ENCODE results near the gene KCNH4. TPM values are rescaled to one million over a fixed set of nuclear protein-coding genes. Genes with fewer than 3 reads are reported as not detected.

The KCNH4 gene
- total and polyA plus RNA-seq, 9 of the 15 experiments (the other 6 are each of a cell fraction or from before 2014, with no cell fraction given), result 0.10 to 1.8 (median 0.50) TPM

- no peak for DNase-seq (ENCODE audit: extremely low read depth in 1 of 4, low spot score in 3 of 4)
- peaks cover 8 to 9% of the 10 kb centered on the region in 2 experiments; a peak in 3 of 5 replicates for H3K4me1 ChIP-seq (replicated peaks in 1 of 2; ENCODE audit: control insufficient read depth in 2 of 2, insufficient read depth in 2 of 2, low read length in 2 of 2)
- TF ChIP-seq NFIC (IDR thresholded peaks at IDR 0.05) (peak; percentile 44), TFAP4 (CRISPR knock-in tag; IDR thresholded peaks at IDR 0.05; ENCODE audit: borderline replicate concordance) (no peak)
- WGBS (ENCODE audit: insufficient coverage, low coverage, missing lambda C conversion rate), result 55% methylated on average over 4 of the region's 4 CpGs
- intact Hi-C loops (cut with micrococcal nuclease) (no loop called here), in situ Hi-C loops (cut with MboI) (no loop called here)
- no TSS peak for BruUV-seq (replicated peaks)
- H3K27me3 ChIP-seq (ENCODE audit: control insufficient read depth in 2 of 2, insufficient read depth in 2 of 2, low read length in 2 of 2), result no peaks in the 10 kb centered on the region
- FAIRE-seq, result no peak
- ChIA-PET POLR2A (interaction anchor here (0.8 to 1.0 kb wide), 2 partner anchors 9 to 12 kb away, joined by 3 to 6 read pairs; partner anchors contain the start of gene KAT2A), CTCF (ENCODE audit: low intra/inter-chr PET ratio) (no interaction called here)
- H3K27ac ChIP-seq (ENCODE audit: extremely low read depth, low read depth, low read length), result no peak overlapping the region; the same call in 2 of the 3 replicates
- H3K36me3 ChIP-seq (ENCODE audit: control insufficient read depth, insufficient read depth, low read length), result peaks cover 91% of the 10 kb centered on the region
- H3K9me1 ChIP-seq (ENCODE audit: control insufficient read depth, insufficient read depth, low read length), result peaks cover 9% of the 10 kb centered on the region
- H3K4me3 ChIP-seq, result no peak overlapping the region
- peak overlapping the region in 1 of 2 experiments; percentile 38; a peak in 1 of 4 replicates for H3K9ac ChIP-seq (ENCODE audit: insufficient read depth in 1 of 2, low read depth in 2 of 2, low read length in 2 of 2)
- no peak for ATAC-seq
- H3K9me3 ChIP-seq (replicated peaks; ENCODE audit: control insufficient read depth, insufficient read depth, low read depth, low read length), result no peaks in the 10 kb centered on the region
- H3K4me2 ChIP-seq (ENCODE audit: insufficient read depth, low read length), result no peak overlapping the region
- no peak overlapping the region for H2AFZ ChIP-seq (ENCODE audit: low read depth, low read length)
- peaks cover 3% of the 10 kb centered on the region; the same call in 1 of the 2 replicates for H4K20me1 ChIP-seq (replicated peaks; ENCODE audit: control insufficient read depth, insufficient read depth, low read length)
- peaks cover 70% of the 10 kb centered on the region for H3K79me2 ChIP-seq (ENCODE audit: control insufficient read depth, insufficient read depth, low read length)
Observed at GRCh38 chr17:42133461-42134041, 47.4 kb downstream of the KCNH4 start.

- Histone ChIP-seq H3K4me3 (no peak overlapping the region), H3K9me1 (ENCODE audit: control insufficient read depth, insufficient read depth, low read length) (peaks cover 9% of the 10 kb centered on the region), H3K27ac (ENCODE audit: extremely low read depth, low read depth, low read length) (no peak overlapping the region), H3K27me3 (ENCODE audit: control insufficient read depth in 2 of 2, insufficient read depth in 2 of 2, low read length in 2 of 2) (no peaks in the 10 kb centered on the region), H3K4me2 (ENCODE audit: insufficient read depth, low read length) (no peak overlapping the region), H3K9ac (ENCODE audit: insufficient read depth in 1 of 2, low read depth in 2 of 2, low read length in 2 of 2) (no peak overlapping the region; a peak in 1 of 4 replicates), H3K4me1 (replicated peaks in 1 of 2; ENCODE audit: control insufficient read depth in 2 of 2, insufficient read depth in 2 of 2, low read length in 2 of 2) (peaks cover 8 to 9% of the 10 kb centered on the region in 2 experiments; a peak in 3 of 5 replicates), H3K36me3 (ENCODE audit: control insufficient read depth, insufficient read depth, low read length) (peaks cover 91% of the 10 kb centered on the region), H3K9me3 (replicated peaks; ENCODE audit: control insufficient read depth, insufficient read depth, low read depth, low read length) (no peaks in the 10 kb centered on the region), H3K79me2 (ENCODE audit: control insufficient read depth, insufficient read depth, low read length) (peaks cover 63% of the 10 kb centered on the region), H4K20me1 (replicated peaks; ENCODE audit: control insufficient read depth, insufficient read depth, low read length) (peaks cover 3% of the 10 kb centered on the region; the same call in 1 of the 2 replicates), H2AFZ (ENCODE audit: low read depth, low read length) (no peak overlapping the region)
- intact Hi-C loops (cut with micrococcal nuclease) (no loop called here), in situ Hi-C loops (cut with MboI) (no loop called here)
- no peak for FAIRE-seq
- ChIA-PET CTCF (ENCODE audit: low intra/inter-chr PET ratio) (no interaction called here), POLR2A (interaction anchor here (0.8 kb wide), 1 partner anchor 10 kb away, joined by 6 read pairs; no protein-coding TSS in a partner anchor)
- TF ChIP-seq ZNF785 (CRISPR knock-in tag; IDR thresholded peaks at IDR 0.05), result no peak
- TF ChIP-seq HNRNPL (IDR thresholded peaks at IDR 0.05; ENCODE audit: low read depth, low read length), result no peak
- TF ChIP-seq ZFX (CRISPR knock-in tag; IDR thresholded peaks at IDR 0.05), result no peak
- TF ChIP-seq KDM5B (IDR thresholded peaks at IDR 0.05; ENCODE audit: insufficient replicate concordance, low read depth, low read length), result no peak
- no peak for TF ChIP-seq ETV6 (IDR thresholded peaks at IDR 0.05; ENCODE audit: borderline replicate concordance in 1 of 2, low read depth in 2 of 2, low read length in 1 of 2)
- no peak for TF ChIP-seq ETV6 (CRISPR knock-in tag; IDR thresholded peaks at IDR 0.05; ENCODE audit: borderline replicate concordance)
- no peak for TF ChIP-seq CREB3 (tag; conservative IDR thresholded peaks at IDR 0.05; ENCODE audit: low read depth)
- TF ChIP-seq GABPB1 (CRISPR knock-in tag; IDR thresholded peaks at IDR 0.05), result no peak
- no peak for TF ChIP-seq SP2 (IDR thresholded peaks at IDR 0.05; ENCODE audit: extremely low read depth, low read depth, low read length, poor library complexity, severe bottlenecking)
- no peak for TF ChIP-seq PHB (CRISPR knock-in tag; IDR thresholded peaks at IDR 0.05)
- BruUV-seq (replicated peaks), result no TSS peak
- 86% methylated on average over 3 of the region's 3 CpGs for WGBS (ENCODE audit: insufficient coverage, low coverage, missing lambda C conversion rate)
- DNase-seq (ENCODE audit: extremely low read depth in 1 of 4, low spot score in 3 of 4), result no peak
- no peak for ATAC-seq
Observed at GRCh38 chr17:42132941-42133340, 48.0 kb downstream of the KCNH4 start.

Data from K562 (cell line).